ENCODE results near the gene SGPP2.

SGPP2 gene

DNA sequence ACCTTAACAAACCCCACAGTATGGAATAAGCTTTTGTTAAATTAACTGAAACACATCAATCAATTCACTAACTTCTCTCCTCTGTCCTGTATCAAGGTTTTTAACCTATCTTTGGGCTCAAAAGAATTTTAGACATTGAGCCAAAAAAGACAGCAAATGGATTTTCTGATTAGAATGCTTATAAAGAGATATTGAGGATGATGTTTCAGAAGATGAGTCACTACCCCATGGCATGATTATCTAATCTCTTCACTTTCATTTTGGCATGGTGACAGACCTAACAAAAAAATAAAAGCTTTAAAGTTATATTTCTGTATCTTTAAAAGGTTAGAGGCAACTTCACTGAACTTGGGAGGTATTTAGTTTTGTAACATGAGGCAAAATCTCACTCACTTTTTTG is 55.5 kb downstream of the SGPP2 start:
- no peak for FAIRE-seq

- FAIRE-seq: no peak
Measured at GRCh38 chr2:222480497-222480896, 56.2 kb downstream of the SGPP2 start.

DNA sequence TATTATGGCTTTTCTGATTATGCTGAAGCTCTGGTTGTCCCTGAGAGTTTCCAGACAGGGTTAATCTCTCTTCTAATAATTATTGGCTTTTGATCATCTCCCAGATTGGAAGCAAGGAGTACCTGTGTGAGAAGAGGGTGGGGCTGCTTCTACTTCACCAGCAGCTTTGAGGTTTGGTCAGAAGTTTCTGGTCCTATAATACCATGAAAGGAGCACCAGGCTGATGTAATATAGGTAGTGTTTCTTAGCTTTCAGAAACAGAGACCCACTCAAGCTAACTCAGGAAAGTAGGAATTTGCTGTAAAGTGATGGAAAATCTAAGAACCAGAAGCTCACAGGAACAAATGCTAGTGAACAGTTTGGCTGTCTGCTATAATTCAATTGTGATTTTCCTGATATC is 57.6 kb downstream of the SGPP2 start:
- no peak for FAIRE-seq

DNA sequence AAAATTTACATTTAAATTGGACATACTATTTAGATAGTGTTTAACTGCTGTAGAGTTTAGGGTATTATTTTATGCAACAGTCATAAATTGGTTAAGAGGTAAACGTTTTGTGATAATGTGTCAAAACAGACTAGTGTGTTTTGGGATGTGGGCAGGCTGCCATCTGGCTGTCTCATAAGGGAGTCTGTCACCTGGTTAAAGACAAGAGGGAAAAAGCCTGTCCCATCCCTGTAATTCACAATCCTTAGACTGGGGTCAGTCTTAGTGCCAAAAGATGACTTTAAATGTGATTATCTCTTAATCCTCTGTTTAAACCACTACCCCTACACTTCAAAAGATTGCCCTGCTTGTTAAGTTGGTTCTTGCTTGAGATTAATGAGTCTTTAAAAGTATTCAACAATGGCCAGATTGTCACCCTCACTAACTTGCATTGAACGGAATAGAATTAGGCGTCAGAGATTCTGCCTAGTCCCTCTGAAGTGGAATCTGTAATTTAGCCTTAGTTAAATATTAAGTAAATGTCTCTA is 59.2 kb downstream of the SGPP2 start:
- FAIRE-seq: no peak

DNA sequence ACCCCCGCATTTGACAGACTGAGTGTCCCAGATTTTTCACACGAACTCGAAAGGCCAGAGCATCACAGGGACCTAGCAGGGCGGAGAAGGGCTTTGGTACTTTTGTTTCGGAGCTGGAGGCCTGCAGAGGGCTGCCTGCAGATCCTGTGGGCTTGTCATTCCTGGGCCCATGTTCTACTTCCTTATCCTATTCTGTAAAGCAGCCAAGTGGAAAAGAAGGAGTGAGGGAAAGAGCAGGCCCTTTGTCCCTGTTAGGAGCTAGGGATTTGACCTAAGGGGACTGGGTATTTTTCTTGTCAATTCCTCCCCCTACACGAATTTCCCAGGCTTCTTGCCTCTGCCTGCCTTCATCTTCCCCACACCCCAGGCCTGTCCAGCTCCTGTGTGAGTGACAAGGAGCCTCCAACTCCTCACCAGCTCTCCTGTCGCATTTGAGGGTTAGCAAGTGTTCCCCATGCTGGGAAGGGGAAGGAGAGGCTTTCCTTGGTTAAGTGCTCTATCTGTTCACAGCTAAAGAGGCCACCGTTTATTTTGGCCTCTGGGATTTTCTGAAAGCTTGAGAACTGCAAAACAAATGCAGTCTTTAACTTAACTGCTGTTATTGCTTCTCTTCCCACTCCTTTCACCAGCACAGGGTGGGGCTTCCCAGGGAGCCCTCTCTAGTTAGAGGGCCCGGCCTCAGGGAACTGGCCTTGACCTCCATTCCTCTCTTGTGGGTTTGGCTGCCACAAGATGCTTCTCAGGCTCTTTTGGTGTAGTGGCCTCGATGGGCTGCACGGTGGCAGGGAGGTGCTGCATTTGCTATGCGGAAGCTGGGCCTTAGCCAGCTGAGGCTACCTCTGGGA is 61.2 kb downstream of the SGPP2 start:
- no peak for FAIRE-seq

- no peak for FAIRE-seq
Measured at GRCh38 chr2:222490131-222490530, 65.8 kb downstream of the SGPP2 start.

DNA sequence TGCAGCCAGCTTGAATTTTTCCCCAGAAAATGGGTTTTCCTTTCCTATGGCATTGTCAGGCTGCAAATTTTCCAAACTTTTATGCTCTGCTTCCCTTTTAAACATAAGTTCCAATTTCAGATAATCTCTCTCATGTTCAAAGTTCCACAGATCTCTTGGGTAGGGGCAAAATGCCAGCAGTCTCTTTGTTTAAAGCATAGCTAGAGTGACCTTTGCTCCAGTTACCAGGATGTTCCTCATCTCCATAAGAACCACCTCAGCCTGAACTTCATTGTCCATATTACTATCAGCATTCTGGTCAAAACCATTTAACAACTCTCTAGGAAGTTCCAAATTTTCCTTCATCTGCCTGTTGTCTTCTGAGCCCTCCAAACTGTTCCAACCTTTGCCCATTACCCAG is 68.3 kb downstream of the SGPP2 start:
- FAIRE-seq: no peak

- FAIRE-seq: no peak
Measured at GRCh38 chr2:222494104-222494739, 69.9 kb downstream of the SGPP2 start.

DNA sequence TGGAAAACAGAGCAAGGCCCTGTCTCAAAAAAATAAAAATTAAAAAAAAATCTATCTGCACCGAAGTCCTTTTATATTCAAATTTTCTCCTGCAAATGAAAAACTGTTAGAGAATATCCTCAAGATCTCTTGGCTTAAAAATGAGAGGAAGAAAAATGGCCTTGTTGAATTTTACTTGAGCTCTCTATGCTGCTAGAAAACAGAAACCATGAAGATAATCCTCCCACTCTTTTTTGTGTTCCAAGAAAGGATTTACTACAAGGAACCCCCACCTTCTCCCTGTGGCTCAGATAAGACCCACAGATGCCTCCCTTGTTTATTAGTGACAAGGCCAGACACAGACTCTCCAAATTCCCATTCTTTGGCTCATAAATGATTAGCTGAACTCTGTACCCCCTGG is 71.0 kb downstream of the SGPP2 start:
- no peak for FAIRE-seq

GRCh38 chr2:222499226-222499625 is 74.9 kb downstream of the SGPP2 start:
- FAIRE-seq: no peak

DNA sequence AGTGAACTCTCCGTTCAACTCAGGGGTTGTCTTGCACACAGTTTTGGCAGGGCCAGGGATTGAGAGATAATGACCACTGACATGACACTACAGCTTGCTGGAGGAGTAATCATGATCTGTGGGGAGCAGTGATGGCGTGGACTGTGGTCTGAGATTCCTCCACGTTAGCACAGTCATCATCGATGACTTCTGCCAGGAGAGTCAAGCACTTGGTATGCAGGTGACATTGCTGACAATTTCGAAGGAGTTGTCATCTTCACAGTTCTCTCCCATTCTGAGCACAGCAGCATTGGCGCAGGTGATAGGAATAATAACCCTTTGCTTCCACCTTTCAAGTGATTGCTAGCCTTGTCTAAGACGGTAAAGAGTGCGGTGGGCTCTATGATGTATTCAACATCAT is 79.8 kb downstream of the SGPP2 start:
- no peak for FAIRE-seq

- no peak for FAIRE-seq
Measured at GRCh38 chr2:222504719-222505118, 80.4 kb downstream of the SGPP2 start.

- FAIRE-seq: no peak
Measured at GRCh38 chr2:222506230-222506935, 82.0 kb downstream of the SGPP2 start.

DNA sequence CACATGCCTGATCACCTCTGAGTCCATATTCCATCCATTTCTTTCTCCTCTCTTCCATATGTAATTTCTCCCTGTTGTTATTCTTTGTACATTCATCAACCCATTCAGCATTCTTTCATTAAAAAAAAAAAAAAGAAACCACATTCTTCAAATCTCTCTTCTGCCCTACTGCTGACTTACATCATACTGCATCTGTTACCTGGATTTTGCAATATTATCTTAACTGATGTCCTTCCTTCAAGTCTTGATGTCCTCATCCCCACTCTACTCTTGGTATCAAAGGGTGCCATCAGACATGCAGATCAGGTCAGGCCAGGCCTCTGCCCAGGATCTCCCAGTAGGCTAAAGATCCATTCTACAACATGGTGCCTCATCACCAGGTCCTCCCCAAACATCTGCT is 90.6 kb downstream of the SGPP2 start:
- no peak for FAIRE-seq

- FAIRE-seq: no peak
Measured at GRCh38 chr2:222518570-222519381, 94.4 kb downstream of the SGPP2 start.

DNA sequence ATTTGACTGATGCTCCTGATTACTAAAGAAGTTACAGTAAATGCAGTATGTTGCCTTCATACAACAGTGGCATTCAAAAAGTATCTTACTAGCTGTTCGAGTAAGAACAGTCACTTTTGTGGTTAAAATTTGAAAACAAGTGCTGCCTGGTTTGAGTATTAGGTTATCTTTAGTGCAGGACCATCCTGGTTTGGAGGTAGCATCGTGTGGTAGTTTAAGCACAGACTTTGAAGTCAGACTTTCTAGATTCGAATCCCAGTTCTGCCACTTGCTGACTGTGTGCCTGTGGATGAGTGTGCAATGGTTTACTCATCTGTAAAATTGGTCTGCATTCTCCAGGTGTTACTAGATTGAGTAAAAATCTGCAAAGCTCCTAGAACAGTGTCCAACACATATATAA is 96.8 kb downstream of the SGPP2 start:
- no peak for FAIRE-seq

DNA sequence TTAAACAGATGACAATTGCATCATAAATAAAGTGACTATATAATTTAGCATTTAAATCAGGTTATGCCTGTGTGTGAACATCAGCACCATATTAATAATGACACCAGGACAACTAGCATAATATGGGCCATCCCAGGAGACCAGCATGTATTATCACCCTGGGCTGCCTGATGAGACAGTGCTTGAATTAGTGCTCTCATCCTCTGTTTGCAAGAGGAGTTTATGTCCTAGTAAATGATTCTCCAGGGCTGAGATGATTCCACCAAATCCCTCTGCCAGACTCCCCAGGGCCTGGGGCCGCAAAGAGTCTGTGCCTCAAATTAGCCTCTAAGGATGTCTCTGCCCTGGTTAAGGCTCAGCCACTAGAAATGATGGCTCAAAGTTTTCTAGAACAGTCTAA is 97.7 kb downstream of the SGPP2 start:
- no peak for FAIRE-seq

DNA sequence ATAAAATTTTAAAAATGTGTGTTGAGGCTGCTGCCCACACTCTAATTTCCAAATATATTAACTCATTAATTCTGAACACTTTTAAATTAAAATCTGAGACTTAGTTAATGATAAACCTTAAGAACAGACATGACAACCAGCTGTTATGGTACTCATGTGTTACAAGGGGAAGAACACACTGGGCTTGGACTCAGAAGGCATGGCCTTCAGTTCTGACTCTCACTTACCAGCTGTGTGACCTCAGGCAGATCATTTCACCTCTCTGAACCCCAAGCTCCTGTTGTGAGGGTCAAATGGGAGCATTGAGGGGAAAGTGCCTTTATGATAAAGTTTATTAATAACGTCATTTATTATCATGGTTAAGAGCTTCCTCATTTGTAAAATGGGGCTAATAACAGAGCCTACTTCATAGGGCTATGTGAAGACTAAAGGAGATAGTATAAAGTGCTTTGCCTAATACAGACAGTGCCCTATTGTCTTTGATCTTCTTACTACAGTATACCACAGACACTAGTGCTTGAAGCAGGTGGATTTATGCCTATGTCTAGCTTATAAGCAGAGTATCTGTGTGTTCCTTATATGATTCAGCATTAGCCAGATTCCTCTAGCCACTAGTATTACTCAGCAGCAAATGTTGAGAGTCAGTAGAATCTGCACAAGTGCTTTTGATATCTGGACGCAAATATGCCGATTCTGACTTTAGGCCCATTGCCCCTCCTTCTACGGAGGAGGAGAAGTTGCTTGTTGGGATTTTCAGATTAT is 99.6 kb downstream of the SGPP2 start:
- no peak for FAIRE-seq

- no peak for FAIRE-seq
Measured at GRCh38 chr2:222525811-222526210, 101.5 kb downstream of the SGPP2 start.

DNA sequence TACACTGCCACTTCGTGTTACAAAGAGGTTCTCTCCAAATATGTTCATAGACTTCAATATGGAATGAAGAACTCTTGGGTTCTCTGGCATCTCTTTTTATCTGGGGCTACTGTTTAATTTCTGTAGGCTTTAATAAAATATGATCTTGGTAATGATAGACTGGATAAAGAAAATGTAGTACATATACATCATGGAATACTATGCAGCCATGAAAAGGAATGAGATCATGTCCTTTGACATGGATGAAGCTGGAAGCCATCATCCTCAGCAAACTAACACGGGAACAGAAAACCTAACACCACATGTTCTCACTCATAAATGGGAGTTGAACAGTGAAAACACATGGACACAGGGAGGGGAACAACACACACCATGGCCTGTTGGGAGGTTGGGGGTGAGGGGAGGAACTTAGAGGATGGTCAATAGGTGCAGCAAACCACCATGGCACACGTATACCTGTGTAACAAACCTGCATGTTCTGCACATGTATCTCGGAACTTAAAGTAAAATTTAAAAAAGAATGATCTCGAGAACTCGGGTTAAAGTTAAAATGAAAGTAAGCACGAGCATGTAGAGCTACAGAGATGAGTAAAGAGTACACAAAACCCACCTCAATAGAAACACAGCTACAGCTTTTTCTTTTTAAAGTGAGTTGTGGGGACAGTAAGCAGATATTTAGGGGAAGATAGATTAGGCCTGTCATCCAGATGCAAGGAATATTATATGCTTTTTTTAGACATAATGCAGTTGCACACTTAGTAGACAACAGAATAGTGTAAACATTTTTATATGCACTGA is 102.3 kb downstream of the SGPP2 start:
- no peak for FAIRE-seq

GRCh38 chr2:222532315-222532714 is 108.0 kb downstream of the SGPP2 start:
- no peak for FAIRE-seq

All from islet of Langerhans (tissue), 1 donor.